ENCODE results near the gene RUVBL1.
"Not testable (repeated sequence)": the region's sequence is repeated elsewhere in the genome, so short reads cannot be mapped to it uniquely, and the experiment has no call there.

The RUVBL1 gene

DNA sequence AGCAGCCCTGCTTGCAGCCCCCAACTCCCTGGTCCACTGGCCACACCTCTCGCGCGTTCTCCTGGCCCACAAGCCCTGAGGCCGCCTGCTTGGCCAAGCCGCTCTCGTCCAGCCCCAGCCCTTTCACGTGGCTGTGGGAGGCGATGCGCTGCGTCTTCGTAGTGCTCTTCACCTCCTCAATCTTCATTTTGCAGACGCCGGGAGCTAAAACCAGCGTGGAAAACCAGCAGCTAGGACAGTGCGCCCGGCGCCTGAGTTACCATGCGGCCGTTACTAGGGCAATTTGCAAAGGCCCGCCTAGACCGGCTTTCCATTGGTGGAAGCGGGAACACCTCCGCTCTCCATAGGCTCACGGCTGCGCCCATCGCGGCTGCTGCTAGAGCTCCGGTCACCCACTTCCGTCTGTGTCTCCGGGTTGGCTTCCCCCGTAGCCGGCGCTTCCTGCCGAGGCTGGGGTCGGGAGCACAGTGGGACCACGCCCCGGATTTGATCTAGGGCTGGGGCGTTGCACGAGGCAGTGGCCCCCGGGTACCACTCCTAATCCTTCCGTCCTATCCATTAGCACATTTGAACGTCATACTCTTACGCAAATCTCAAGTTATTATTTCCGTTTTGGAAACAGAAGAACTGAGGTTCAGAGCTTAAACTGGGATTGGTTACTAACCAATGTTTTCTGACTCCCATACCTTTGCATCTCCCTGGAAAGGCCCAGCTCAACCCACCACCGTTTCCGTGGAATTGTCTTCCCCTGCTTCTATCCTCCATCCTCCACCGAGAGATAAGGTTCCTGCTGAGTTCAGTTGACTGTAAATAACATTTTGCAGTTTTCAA lies at the start of gene RUVBL1:
RUVBL1 (minus strand) TSS at position 275 of the 831 bp plus-strand sequence; CDS start at position 187, 88 bp downstream.
- DNase-seq = peak; percentile 98

DNA sequence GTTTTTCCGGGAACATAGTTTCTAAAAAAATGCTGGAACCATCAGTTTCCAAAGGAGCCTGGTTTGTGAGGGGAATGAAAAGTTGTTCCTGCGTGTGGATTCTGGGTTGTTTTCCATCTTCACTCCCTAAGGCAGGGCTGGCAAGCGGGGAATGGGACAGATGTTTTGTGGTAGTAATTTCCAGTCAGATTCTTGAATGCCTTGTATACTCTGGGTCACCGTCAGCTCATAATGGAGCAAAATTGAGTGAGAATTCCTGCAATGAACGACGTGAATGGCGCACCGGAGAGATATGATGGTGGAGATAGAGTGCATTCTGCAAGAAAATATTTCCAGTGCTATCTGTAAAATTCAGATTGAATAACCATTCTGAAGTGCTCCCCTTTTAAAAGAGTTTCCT lies 49.6 kb upstream of the RUVBL1 start:
- DNase-seq = no peak

DNA sequence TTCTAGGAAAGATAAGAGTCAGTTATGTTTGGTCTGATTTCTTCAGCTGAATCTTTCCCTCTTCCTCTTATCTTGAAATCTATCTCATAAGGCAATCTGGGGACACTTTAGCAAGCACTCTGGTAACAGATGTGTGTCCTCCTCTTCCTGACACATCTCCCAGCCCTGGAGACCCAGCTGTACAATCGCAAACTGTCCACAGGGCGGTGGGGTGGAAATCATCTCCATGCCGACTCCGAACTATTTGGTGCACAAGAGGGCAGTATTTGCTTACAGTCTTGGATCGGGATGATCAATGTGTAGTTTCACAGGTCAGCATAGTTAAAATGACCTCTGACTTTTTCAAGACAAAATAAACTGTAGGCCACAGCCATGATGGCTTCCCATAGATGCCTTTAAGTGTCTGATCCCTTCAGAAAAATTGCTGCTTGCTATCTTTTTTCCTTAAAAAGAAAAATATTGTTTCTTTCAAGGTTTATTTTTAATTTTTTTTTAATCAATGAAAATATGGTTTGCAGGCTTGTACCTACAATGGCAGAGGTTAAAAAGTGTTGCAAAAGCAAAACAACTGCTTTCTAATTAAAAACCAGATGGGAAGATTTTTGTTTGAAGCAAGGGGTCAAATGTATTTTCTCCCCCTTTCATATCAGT lies 47.4 kb upstream of the RUVBL1 start:
- no peak for DNase-seq

DNA sequence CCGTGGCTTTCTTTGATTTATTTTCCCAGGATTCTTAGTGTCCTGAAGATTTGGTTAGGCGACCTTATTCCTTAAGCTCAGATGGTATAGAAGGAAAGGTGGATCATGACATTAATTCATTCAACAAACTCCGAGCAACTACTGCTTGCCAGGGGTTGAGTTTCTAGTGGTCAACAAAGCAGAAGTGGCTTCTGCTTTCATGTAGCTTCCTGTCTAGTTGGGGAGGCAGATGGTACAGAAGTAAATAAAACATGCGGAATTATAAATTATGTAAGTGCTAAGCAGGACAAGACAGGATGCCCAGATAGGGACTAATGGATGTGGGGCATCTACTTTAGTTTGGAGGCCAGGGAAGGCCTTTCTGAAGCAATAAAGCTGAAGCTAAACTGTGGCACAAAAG lies 45.2 kb upstream of the RUVBL1 start:
- DNase-seq = no peak

DNA sequence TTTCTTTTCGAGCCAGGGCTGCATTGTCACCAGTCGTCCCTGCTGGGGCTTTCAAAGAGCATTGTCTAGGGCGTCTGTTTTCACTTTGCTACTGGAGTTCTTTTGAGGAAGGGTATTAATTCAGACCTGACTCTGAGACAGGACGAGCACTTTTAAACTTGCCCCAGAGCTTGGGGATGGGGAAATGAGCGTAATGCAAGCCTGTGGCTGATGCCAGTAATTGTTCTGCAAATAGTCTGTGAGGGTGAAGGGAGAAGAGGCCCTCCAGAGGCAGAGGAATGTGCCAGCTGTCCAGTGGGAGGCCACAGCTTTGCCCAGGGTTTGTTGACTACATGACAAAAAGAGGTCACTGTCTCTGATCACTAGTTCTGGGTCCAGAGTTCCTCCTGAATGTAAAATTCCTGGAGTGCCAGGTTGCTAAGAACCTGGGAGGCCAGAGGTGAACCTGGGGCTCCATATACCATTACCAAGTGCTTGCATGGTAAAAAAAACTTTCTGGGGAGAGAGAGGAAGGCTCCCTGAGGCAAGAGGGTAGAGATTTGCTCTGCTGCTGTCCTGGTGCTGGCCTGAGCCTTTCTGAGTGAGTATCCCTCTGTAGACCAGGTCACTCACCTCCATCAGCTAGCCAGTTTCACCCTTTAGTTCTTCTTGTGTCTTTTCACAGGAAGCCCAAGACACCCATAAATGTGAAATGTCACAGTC lies 44.5 kb upstream of the RUVBL1 start:
- DNase-seq = no peak

DNA sequence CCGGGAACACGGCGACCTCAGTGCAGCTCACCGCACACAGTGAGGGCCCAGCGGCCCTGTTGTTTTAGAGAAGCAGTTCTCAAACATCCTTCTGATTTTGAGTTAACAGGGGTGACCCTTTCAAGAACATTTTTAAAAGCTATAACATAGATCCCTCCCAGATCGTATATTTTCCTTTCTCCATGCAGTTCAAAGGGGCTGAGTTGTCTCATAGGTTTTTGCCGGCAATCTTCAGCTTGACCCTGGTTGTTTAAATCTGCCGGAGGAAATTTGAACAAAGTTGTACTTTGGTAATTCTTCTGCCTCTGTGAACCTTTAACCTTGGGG lies 44.0 kb upstream of the RUVBL1 start:
- no peak for DNase-seq

DNA sequence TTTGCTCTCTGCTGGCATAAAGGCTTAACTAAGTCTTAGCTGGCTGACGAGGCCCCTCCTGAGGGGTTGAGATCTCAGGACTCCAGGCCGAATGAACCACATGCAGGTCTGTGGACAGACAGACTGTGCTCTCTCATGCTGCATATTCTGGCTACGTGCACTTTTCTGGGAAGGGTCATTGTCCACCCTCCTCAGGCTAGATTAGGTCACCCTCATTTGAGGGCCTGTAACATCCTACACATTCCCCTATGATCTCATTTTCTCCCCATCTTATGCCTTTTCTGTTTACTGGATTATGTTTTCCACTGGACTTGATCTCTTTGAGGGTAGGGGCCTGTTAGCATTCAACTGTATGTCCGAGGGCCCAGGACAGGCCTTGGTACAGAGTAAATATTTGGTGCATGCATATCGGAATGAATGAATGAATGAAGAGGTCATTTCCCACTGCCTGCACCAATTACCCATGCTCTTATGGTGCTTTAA lies 43.4 kb upstream of the RUVBL1 start:
- no peak for DNase-seq

DNA sequence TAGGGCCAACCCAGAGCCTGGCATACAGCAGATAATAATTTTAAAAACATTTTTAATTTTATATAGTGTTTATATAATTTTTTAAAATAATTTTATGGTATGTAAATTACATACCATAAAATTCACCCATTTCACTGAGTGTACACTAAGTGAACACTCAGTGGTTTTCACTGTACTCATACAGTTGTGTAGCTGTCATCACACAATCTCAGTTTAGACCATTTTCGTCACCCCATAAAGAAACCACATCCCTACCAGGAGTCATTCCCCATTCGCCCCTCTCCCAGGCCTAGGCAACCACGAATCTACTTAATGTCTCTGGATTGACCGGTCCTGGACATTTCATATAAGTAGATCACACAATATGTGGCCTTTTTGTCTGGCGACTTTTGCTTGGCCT lies 39.8 kb upstream of the RUVBL1 start:
- no peak for DNase-seq

DNA sequence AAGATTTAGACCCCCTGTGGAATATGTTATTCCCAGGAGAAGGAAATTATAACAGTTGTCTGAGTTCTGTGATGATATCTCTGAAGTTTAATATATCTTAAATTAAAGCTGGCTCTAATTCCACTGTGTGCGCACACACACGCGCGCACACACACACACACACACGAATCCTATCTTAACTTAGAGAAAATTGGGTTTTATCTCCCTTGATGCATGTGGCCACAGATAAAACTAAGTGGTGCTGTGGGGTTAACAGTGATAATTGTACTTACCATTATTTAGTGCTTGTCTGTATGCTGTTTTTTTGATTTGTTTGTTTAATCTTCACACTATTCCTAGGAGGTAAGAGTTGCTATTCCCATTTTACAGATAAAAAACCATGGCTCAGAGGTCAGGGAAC lies 37.0 kb upstream of the RUVBL1 start:
- DNase-seq = no peak

DNA sequence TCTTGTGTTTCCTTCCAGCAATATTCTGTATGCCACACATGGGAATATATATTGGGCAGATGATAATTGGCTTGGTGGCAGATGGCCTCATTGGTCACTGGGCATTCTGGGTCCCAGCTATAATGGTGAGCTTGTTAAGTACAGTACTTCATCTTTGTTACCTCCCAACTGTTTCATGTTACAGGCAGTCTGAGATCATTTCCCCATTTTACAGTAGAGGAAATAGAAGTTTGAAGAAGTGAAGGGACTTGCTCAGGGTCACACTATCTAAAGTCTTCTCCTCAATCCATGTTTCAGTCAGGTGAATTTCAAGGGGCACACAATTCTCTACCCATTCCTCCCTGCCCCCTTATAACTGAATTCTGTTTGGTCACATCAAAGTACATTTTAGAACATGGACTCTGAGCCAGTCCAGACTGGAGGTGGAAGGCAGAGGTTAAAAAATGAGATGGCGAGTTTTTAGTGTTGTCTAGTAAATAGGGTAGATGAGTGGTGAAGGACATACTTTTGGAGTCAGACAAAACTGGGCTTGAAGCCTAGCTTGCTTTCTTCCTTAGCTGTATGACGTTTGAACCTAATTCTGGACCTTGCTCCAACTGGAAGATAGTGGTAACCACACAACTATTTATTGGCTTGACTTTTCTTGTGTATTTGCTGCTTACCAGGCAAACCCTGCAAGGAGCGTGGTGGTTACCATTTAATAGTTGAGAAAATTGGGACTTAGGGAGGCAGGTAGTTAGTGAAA lies 32.2 kb upstream of the RUVBL1 start:
- DNase-seq = no peak

DNA sequence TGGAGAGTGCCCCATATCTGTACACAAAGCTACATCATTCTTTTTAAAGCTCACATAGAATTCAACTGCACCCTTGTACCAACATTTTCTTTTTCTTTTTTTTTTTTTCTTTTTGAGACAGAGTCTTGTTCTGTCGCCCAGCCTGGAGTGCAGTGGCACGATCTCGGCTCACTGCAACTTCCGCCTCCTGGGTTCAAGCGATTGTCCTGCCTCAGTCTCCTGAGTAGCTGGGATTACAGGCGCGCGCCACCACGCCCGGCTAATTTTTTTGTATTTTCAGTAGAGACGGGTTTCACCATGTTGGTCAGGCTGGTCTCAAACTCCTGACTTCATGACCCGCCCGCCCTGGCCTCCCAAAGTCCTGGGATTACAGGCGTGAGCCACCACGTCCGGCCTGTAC lies 30.7 kb upstream of the RUVBL1 start:
- DNase-seq = not testable (repeated sequence)

DNA sequence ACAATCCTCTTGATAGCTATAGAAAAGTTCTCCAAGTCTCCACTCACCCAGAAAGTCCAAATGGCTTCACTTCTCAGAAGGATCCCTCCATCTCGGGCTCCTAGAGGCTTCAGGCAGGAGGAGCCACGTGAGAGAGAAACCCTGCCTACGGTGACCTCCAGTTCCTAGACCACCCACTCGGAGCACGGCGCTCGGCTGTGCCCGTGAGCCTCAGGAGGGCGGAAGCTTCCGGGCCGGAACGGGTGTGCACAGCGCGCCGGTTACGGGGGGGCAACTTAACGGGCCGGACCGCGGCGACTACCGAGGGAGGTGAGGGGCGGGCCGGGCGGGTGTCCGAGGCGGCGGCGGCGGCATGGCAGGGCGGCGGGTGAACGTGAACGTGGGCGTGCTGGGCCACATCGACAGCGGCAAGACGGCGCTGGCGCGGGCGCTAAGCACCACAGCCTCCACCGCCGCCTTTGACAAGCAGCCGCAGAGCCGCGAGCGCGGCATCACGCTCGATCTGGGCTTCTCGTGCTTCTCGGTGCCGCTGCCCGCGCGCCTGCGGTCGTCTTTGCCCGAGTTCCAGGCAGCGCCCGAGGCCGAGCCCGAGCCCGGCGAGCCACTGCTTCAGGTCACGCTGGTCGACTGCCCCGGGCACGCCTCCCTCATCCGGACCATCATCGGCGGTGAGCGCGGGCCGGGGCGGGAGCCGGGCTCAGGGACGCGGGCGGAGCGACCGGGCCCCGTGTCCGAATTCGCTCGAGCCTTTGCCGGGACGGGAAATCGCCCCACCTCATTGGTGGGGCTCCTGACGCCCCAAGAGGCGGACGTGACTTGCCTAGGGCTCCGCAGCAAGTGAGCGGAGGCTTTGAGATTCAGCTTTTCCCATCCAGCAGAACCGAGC lies 29.8 kb upstream of the RUVBL1 start, which contains the start of gene EEFSEC:
EEFSEC (plus strand) TSS at position 326 of the 886 bp plus-strand sequence; CDS start at position 353, 27 bp downstream.
- peak; percentile 85 for DNase-seq

DNA sequence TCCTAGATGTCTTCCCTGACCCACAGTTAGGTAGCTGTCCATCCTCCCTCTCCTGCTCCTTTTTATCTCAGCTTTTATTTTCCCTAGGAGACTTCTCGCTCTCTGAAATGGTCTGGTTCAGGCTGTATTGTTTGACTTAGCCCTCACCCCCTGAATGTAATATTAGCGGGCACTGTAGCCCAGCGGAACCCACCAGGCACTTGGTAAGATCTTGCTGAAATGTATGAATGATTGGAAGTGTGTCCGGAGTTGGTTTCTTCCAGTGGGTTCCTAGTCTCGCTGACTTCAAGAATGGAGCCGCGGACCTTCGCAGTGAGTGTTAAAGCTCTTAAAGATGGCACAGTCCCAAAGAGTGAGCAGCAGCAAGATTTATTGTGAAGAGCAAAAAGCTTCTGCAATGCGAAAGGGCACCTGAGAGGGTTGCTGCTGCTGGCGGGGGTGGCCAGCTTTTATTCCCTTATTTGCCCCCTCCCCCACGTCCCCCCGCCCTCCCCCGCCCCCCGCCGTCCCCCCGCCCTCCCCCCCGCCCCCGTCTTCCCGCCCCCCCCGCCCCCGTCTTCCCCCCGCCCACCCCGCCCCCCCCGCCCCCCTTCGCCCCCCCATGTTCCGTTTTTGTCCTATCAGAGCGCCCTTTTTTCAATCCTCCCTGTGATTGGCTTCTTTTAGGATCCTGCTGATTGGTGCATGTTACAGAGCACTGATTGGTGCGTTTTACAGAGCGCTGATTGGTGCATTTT lies 29.0 kb upstream of the RUVBL1 start:
- DNase-seq = no peak

DNA sequence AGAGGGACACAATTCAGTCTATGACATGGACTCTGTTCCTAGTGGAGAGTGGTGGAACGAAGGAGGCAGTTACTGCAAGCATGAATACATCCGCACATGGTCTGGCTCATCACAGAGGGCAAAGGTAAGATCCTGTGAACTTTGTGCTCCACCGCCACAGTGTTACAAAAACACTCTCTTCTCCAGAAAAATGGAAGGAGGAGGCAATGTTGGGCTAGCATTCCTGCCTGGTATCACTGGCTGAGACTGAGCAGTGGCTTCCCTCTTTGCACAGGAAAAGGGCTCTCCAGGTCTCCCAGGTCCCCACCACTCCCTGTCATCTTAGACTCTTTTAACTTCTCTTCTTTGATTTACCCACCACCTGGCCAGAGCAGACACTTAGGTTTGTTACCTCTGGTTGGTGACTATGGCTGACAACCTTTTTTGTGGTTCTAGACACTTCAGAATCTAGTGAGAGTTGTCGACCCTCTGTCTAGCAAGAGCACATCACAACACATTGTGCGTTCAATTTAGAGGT lies 28.2 kb upstream of the RUVBL1 start:
- no peak for DNase-seq

DNA sequence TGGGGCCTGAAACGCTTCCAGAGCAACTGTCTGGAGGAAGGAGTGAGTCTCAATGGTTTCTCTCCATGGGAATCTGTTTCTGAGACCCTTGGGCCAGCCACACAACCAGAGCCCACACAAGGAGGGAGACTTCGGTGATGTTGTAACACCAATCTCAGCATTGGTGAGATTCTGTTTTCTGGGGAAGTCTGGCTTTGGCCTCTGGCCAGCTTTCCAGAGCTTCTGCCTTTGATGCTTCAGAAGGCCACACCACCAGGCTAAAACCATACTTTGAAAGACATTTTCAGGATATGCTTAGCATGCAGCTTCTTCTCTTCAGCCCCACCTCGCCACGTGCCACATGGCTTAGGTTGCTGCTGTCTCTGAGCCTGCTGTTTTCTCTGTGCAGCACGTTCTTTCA lies 26.0 kb upstream of the RUVBL1 start:
- no peak for DNase-seq

DNA sequence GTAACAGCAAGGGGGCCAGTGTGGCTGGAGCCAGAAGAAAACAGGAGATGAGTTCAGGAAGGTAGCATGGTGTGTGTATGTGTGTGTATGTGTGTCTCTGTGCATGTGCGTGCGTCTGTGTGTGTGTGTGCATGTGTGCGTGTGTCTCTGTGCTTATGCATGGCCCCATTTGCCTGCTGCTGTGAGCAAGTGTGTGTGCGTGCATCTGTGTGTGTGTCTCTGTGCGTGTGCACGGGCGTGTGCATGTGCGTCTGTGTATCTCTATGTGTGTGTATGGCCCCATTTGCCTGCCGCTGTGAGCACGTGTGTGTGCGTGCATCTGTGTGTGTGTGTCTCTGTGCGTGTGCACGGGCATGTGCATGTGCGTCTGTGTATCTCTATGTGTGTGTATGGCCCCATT lies 22.6 kb upstream of the RUVBL1 start:
- no peak for DNase-seq

DNA sequence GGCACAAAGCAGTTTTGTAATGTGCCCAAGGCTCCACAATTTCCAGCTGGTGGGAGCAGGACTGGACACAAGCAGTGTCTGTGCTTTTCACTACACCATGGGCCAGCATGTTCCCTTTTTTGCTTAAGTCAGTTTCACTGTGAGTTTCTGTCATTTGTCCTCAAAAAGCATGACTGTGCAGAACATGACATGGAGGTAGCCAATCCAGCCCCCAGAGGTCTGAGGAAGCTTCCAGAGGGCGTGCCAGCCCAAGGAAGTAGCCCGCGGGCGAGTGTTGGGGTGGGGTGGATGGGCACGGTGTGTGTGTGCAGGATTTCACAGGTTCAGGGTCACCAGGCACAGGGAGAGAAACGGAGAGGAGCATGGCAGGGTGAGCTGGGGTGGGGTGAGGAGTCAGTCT lies 21.7 kb upstream of the RUVBL1 start:
- no peak for DNase-seq

DNA sequence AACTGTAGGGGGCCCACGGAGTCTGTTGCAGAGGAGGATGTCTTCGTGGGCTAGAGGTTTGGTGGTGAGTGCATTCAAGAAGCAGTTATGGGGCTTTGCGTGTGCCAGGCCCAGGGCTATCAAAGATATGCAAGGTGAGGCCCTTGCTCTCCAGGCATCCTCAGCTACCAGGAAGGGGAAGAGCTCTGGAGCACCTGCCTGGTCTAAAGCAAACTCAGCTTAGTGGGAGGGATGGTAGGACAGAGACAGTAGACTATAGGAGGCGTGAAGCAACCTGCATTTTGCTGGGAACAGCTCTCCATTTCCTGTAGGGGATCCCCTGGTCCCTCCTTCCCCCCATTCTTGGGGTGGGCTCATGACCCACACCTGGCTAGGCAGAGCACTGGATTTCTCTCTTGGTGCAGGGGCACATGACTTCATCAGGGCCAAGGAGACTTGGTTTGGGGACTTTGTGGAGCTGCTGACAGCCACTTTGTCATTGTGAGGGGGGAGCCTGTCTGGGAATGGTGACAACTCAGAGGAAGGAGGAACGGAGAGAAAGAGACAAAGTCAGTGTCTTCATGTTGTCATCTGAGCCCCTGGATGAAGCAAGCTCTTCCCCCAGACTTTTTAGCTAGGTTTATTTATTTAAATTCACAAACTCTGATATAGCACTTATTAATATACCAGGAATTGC lies 21.0 kb upstream of the RUVBL1 start:
- no peak for DNase-seq

DNA sequence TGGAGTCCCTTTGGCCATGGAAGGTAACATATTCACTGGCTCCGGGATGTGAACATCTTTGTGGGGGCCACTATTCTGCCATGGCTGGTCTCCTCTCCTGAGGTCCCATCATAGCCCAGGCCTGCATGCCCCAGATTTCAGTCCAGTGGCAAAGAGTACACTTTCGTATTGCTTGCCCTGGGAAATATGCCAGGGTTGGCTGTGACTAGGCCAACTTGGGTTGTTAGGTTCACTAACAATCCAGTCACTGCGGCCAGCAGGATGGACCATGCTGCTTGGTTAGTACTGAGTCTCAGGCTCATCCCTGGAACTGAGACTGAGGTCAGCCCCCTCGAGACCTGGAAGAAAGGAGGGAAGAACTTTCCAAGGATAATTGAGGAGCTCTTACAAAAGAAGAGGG lies 19.9 kb upstream of the RUVBL1 start:
- DNase-seq = no peak

DNA sequence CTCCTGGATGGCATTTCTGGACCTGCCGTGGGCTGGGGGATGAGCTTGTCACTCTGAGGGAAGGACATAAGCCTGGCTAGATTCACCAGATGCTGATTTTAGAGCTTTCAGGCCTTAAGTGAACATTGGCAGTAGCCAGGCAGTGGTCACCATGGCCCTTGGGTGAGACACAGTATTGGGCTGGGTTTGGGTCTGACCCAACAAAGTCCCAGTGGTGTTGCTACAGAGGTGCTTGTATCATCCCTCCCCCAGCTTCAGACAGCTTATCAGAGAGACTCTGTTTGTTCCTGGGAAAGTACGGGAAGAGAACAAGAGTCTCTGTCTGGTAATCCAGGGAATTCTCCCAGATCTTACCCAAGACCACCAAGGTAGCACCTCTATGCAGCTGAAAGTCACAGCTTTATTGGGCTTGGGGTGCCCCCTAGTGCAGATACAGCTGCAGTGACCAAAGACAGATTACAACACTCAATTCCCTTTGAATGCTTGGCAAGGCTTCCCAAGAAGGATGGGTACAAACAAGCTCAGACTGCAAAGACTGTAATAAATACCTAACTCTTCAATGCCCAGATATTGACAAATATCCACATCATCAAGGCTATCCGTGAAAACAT lies 9.8 kb upstream of the RUVBL1 start:
- DNase-seq = peak; percentile 12

Measured in stimulated activated naive CD4-positive, alpha-beta T cell treated with Interleukin-2 at 50 U/mL for 16 hours (primary cell).